ENCODE data around the gene KRT76.

KRT76 gene

GRCh38 chr12:52810554-52810953, 33.4 kb upstream of the KRT76 start:
- Histone ChIP-seq H3K79me2 (ENCODE audit: insufficient read depth, low read length) (no peaks in the 10 kb centered on the region), H3K27ac (ENCODE audit: low read depth, low read length) (no peak overlapping the region), H2AFZ (ENCODE audit: low read depth, low read length, severe bottlenecking) (no peak overlapping the region), H4K20me1 (ENCODE audit: low read depth, low read length) (no peaks in the 10 kb centered on the region), H3K9me2 (replicated peaks; ENCODE audit: insufficient read depth, low read length) (no peaks in the 10 kb centered on the region), H3K4me2 (ENCODE audit: low read depth, low read length, poor library complexity, severe bottlenecking) (no peak overlapping the region), H3K4me3 (ENCODE audit: insufficient read depth, low read length, poor library complexity, severe bottlenecking) (no peak overlapping the region), H3K9me3 (ENCODE audit: insufficient read depth, low read length) (no peaks in the 10 kb centered on the region), H3K9ac (ENCODE audit: low read length) (no peak overlapping the region), H3K27me3 (ENCODE audit: low read length) (no peaks in the 10 kb centered on the region), H3K36me3 (ENCODE audit: low read length) (no peaks in the 10 kb centered on the region), H3F3A (ENCODE audit: insufficient read depth) (no peaks in the 10 kb centered on the region)
- TF ChIP-seq EZH2phosphoT487 (conservative IDR thresholded peaks at IDR 0.05; ENCODE audit: low read length) (no peak), CTCF (IDR thresholded peaks at IDR 0.05; ENCODE audit: insufficient read depth, low read length, poor library complexity, severe bottlenecking) (no peak)

GRCh38 chr12:52809166-52809565, 32.0 kb upstream of the KRT76 start:
- no peaks in the 10 kb centered on the region for H3K9me2 ChIP-seq (replicated peaks; ENCODE audit: insufficient read depth, low read length)
- no peaks in the 10 kb centered on the region for H3K36me3 ChIP-seq (ENCODE audit: low read length)
- H3K4me2 ChIP-seq (ENCODE audit: low read depth, low read length, poor library complexity, severe bottlenecking), result no peak overlapping the region
- no peaks in the 10 kb centered on the region for H3F3A ChIP-seq (ENCODE audit: insufficient read depth)
- TF ChIP-seq EZH2phosphoT487 (conservative IDR thresholded peaks at IDR 0.05; ENCODE audit: low read length) (no peak), CTCF (IDR thresholded peaks at IDR 0.05; ENCODE audit: insufficient read depth, low read length, poor library complexity, severe bottlenecking) (no peak)
- H3K9ac ChIP-seq (ENCODE audit: low read length), result no peak overlapping the region
- no peaks in the 10 kb centered on the region for H3K79me2 ChIP-seq (ENCODE audit: insufficient read depth, low read length)
- no peaks in the 10 kb centered on the region for H3K9me3 ChIP-seq (ENCODE audit: insufficient read depth, low read length)
- no peak overlapping the region for H2AFZ ChIP-seq (ENCODE audit: low read depth, low read length, severe bottlenecking)
- no peak overlapping the region for H3K27ac ChIP-seq (ENCODE audit: low read depth, low read length)
- no peaks in the 10 kb centered on the region for H4K20me1 ChIP-seq (ENCODE audit: low read depth, low read length)
- no peaks in the 10 kb centered on the region for H3K27me3 ChIP-seq (ENCODE audit: low read length)
- no peak overlapping the region for H3K4me3 ChIP-seq (ENCODE audit: insufficient read depth, low read length, poor library complexity, severe bottlenecking)

- no peak overlapping the region for H3K27ac ChIP-seq (ENCODE audit: low read depth, low read length)
- no peaks in the 10 kb centered on the region for H3K9me2 ChIP-seq (replicated peaks; ENCODE audit: insufficient read depth, low read length)
- TF ChIP-seq EZH2phosphoT487 (conservative IDR thresholded peaks at IDR 0.05; ENCODE audit: low read length) (no peak), CTCF (IDR thresholded peaks at IDR 0.05; ENCODE audit: insufficient read depth, low read length, poor library complexity, severe bottlenecking) (no peak)
- H3F3A ChIP-seq (ENCODE audit: insufficient read depth), result no peaks in the 10 kb centered on the region
- H3K4me2 ChIP-seq (ENCODE audit: low read depth, low read length, poor library complexity, severe bottlenecking), result no peak overlapping the region
- no peak overlapping the region for H2AFZ ChIP-seq (ENCODE audit: low read depth, low read length, severe bottlenecking)
- no peak overlapping the region for H3K4me3 ChIP-seq (ENCODE audit: insufficient read depth, low read length, poor library complexity, severe bottlenecking)
- H3K27me3 ChIP-seq (ENCODE audit: low read length), result no peaks in the 10 kb centered on the region
- no peaks in the 10 kb centered on the region for H3K36me3 ChIP-seq (ENCODE audit: low read length)
- no peaks in the 10 kb centered on the region for H4K20me1 ChIP-seq (ENCODE audit: low read depth, low read length)
- H3K79me2 ChIP-seq (ENCODE audit: insufficient read depth, low read length), result no peaks in the 10 kb centered on the region
- no peak overlapping the region for H3K9ac ChIP-seq (ENCODE audit: low read length)
- no peaks in the 10 kb centered on the region for H3K9me3 ChIP-seq (ENCODE audit: insufficient read depth, low read length)
Measured at GRCh38 chr12:52808573-52809160, 31.5 kb upstream of the KRT76 start.
